Measurements from ENCODE around the gene B3GNT8. TPM values are rescaled to one million over a fixed set of nuclear protein-coding genes. Genes with fewer than 3 reads are reported as not detected.
"Not testable (repeated sequence)": the region's sequence is repeated elsewhere in the genome, so short reads cannot be mapped to it uniquely, and the experiment has no call there.

The B3GNT8 gene
- total RNA-seq, 2 experiments from 2014 or later, result 2.1 to 2.2 TPM

DNA sequence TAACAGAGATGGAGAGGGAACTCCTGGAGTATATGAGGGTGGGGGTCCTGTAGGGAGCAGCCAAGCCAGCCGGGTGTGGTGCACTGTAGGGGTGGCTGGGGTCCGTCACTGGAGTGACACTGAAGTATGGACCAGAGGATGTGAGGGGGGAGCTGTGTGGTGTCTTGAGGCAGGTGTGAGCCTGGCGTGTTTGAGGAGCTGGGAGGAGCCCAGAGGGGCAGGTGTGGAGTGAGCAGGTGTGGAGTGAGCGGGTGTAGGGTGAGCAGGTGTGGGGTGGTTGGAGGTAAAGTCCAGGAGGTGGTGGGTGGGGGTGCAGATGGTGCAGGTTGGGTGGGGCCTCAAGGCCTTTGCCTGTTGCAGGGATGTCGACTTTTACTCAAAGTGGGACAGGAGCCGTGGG, 5.9 kb downstream of the B3GNT8 start:
- H3K36me3 Mint-ChIP-seq (ENCODE audit: low read depth), result peaks cover 22% of the 10 kb centered on the region
- no peak overlapping the region for H3K4me3 Mint-ChIP-seq
- ChIA-PET CTCF (interaction anchor here (1.5 kb wide), 1 partner anchor 11 kb away, joined by 4 read pairs; no protein-coding TSS in a partner anchor), POLR2A (no interaction called here)
- no peak for DNase-seq
- H3K27me3 Mint-ChIP-seq, result no peaks in the 10 kb centered on the region
- H3K9me3 Mint-ChIP-seq, result no peaks in the 10 kb centered on the region
- peaks cover 11% of the 10 kb centered on the region for H3K4me1 Mint-ChIP-seq
- no peak overlapping the region for H3K27ac Mint-ChIP-seq

DNA sequence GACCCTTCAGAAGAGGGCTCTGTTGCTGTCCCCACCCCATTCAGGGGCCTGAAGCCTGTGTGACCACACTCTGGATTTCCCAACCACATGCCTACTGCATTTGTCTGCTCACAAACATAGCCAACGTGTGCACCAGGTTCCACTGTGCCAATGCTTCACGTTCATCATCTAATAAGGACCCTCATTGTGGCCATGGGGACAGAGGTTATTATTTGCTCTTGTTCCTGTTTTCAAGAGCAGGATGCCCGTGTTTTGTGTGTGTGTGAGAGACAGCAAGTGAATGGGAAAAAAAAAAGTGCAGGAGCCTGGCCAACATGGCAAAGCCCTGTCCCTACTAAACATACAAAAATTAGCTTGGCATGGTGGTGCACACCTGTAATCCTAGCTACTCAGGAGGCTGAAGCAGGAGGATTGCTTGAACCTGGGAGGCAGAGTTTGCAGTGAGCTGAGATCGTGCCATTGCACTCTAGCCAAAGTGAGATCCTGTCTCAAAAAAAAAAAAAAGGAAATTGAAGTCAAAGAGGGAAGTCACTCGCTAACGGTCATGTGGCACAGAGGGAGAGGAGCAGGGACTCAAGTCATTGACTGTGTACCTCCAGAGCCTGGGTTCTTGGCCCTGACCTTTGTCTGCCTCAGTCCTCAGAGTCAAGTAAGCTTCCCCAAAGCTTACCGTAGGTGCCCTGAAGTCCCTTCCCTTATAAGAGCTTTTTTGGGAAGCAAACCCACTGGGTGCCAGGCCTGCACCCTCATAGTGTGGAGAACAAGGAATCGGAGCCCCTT, 6.9 kb downstream of the B3GNT8 start:
- ChIA-PET CTCF (interaction anchor here (0.6 to 1.5 kb wide), 3 partner anchors 10 to 441 kb away, joined by 4 to 7 read pairs (median 4); no protein-coding TSS in a partner anchor), POLR2A (interaction anchor here (0.6 kb wide), 1 partner anchor 18 kb away, joined by 3 read pairs; no protein-coding TSS in a partner anchor)
- DNase-seq, result no peak
- H3K27ac Mint-ChIP-seq, result peak overlapping the region; percentile 54
- H3K4me1 Mint-ChIP-seq, result peaks cover 8% of the 10 kb centered on the region
- H3K27me3 Mint-ChIP-seq, result no peaks in the 10 kb centered on the region
- H3K4me3 Mint-ChIP-seq, result no peak overlapping the region
- H3K36me3 Mint-ChIP-seq (ENCODE audit: low read depth), result peaks cover 25% of the 10 kb centered on the region
- no peaks in the 10 kb centered on the region for H3K9me3 Mint-ChIP-seq

DNA sequence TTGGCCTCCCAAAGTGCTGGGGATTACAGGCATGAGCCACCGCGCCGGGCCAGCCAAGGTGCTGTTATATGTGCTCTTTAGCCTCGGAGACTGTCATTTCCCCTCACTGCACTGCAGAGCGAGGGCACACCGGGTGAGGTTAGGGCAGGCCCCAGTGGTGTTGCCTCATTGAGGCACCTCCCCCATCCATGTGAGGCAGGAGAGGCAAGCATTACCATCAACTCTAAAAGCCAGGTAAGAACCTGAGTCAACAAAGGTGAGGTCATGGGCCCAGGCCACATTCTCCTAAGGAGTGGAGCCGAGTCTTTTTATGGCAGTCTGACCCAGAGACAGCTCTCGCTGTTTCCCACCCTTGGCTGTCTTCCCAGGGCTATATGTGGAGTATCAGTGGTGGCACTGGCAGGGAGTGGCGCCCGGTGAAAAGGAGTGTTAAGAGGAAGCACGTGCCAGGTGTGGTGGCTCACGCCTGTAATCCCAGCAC, 10.9 kb downstream of the B3GNT8 start:
- Mint-ChIP-seq H3K4me1 (no peaks in the 10 kb centered on the region), H3K36me3 (ENCODE audit: low read depth) (peaks cover 27% of the 10 kb centered on the region), H3K4me3 (no peak overlapping the region), H3K27ac (no peak overlapping the region), H3K9me3 (no peaks in the 10 kb centered on the region), H3K27me3 (no peaks in the 10 kb centered on the region)
- ChIA-PET CTCF (no interaction called here), POLR2A (no interaction called here)
- DNase-seq, result no peak

DNA sequence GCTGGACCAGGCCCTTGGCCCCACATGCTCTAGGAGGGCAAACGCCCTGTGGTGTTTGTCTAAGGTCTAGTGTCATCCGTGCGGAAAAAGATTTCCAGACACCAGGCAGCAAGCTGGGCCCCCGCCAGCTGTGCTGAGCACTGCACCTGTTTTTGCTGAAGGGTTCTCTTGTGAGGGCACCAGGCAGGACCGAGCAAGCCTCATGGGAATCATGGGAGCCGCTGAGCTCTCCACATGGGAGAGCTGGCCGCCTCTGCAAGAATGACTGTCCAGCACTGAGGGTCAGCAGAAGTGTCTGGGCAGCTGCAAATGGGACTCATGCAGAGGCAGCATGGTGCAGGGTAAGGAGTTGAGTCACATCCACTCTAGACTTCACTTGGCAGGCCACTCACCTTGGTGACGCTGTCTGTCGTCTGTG, 12.0 kb downstream of the B3GNT8 start:
- Mint-ChIP-seq H3K27me3 (no peaks in the 10 kb centered on the region), H3K4me3 (no peak overlapping the region), H3K4me1 (peaks cover 1% of the 10 kb centered on the region), H3K27ac (no peak overlapping the region), H3K9me3 (no peaks in the 10 kb centered on the region), H3K36me3 (ENCODE audit: low read depth) (peaks cover 22% of the 10 kb centered on the region)
- no peak for DNase-seq
- POLR2A ChIA-PET, result interaction anchor here (0.6 kb wide), 1 partner anchor 57 kb away, joined by 3 read pairs; no protein-coding TSS in a partner anchor
- CTCF ChIA-PET, result no interaction called here

DNA sequence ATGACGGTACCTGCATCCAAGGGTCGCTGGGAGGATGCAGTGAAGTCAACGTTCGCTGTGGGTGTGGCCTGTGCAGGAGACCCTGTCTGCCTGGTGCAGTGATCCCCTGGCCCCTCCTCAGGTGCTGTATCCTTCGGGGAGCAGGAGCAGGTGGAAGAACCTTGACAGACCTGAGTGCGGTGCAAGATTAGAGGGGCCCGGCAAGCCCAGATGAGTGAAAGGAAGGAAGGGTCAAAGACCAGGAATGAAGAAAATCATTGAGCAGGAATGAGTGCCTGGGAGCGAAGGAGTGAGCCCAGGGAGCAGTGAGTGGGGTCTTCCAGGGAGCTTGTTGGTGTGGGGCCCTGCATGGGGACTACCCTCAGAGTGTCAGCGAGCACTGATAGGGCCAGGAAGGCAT, 12.7 kb downstream of the B3GNT8 start:
- POLR2A ChIA-PET, result no interaction called here
- CTCF ChIA-PET, result no interaction called here
- no peaks in the 10 kb centered on the region for H3K9me3 Mint-ChIP-seq
- no peak overlapping the region for H3K4me3 Mint-ChIP-seq
- DNase-seq, result no peak
- peaks cover 7% of the 10 kb centered on the region for H3K4me1 Mint-ChIP-seq
- H3K27ac Mint-ChIP-seq, result no peak overlapping the region
- H3K36me3 Mint-ChIP-seq (ENCODE audit: low read depth), result peaks cover 17% of the 10 kb centered on the region
- no peaks in the 10 kb centered on the region for H3K27me3 Mint-ChIP-seq

DNA sequence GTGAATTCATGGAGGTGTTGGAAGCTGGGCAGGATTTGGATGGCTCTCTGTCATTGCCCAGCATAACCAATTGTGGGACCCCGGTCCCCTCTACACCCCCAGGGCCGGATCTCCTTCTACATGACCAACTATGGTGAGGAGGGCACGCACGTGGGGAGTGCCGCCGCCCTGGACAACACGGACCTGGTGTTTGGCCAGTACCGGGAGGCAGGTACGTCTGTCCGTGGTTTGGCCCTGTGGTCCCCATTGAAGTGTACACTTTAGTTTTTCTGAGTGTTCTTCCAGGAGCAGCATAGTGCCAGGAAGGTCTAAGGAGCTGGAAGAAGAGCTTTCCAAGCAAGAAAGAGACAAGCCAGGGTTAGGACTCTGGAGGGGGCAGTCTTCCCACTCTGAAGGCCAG, 13.2 kb downstream of the B3GNT8 start:
- no peak overlapping the region for H3K4me3 Mint-ChIP-seq
- no peaks in the 10 kb centered on the region for H3K9me3 Mint-ChIP-seq
- ChIA-PET CTCF (no interaction called here), POLR2A (no interaction called here)
- peaks cover 11% of the 10 kb centered on the region for H3K4me1 Mint-ChIP-seq
- DNase-seq, result no peak
- H3K27me3 Mint-ChIP-seq, result no peaks in the 10 kb centered on the region
- H3K27ac Mint-ChIP-seq, result no peak overlapping the region
- H3K36me3 Mint-ChIP-seq (ENCODE audit: low read depth), result peaks cover 17% of the 10 kb centered on the region

DNA sequence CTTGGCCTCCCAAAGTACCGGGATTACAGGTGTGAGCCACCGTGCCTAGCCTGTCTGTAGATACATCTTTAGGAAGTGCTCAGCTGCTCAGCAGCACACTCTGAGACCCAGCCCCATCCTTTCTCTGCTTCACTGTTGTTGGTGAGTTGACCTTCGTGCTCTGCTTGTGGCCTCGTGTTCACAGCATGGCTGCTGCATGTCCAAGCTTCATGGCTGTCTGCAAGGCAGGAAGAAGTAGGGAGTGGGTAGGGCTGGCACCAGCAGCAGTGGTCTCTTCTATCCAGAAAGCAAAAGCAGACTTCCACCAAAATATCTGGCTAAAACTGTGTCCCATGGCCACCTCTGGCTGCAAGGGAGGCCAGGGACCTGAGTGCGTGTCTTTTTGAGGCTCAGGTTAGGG, 14.2 kb downstream of the B3GNT8 start:
- no peak for DNase-seq
- Mint-ChIP-seq H3K4me3 (no peak overlapping the region), H3K36me3 (ENCODE audit: low read depth) (peaks cover 17% of the 10 kb centered on the region), H3K4me1 (peaks cover 11% of the 10 kb centered on the region), H3K9me3 (no peaks in the 10 kb centered on the region), H3K27me3 (no peaks in the 10 kb centered on the region), H3K27ac (no peak overlapping the region)
- POLR2A ChIA-PET, result no interaction called here
- CTCF ChIA-PET, result no interaction called here

DNA sequence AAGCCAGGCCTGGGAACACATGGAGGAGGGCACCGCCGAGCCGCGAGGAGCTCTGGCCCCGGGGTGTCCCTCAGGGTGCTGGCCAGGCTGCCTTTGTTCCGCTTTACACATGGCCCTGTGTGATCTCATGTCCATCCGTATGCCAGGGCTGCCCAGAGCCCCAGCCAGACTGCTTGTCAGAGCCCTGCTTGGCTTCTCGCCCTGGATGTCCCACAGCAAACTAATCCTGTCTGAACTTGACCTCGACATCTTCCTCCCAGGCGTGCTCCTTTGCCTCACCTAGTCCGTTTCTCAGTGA, 15.3 kb downstream of the B3GNT8 start:
- Mint-ChIP-seq H3K4me1 (peaks cover 11% of the 10 kb centered on the region), H3K27me3 (no peaks in the 10 kb centered on the region), H3K4me3 (no peak overlapping the region), H3K9me3 (no peaks in the 10 kb centered on the region), H3K27ac (peak overlapping the region; percentile 64), H3K36me3 (ENCODE audit: low read depth) (peaks cover 14% of the 10 kb centered on the region)
- no peak for DNase-seq
- POLR2A ChIA-PET, result no interaction called here
- CTCF ChIA-PET, result no interaction called here

DNA sequence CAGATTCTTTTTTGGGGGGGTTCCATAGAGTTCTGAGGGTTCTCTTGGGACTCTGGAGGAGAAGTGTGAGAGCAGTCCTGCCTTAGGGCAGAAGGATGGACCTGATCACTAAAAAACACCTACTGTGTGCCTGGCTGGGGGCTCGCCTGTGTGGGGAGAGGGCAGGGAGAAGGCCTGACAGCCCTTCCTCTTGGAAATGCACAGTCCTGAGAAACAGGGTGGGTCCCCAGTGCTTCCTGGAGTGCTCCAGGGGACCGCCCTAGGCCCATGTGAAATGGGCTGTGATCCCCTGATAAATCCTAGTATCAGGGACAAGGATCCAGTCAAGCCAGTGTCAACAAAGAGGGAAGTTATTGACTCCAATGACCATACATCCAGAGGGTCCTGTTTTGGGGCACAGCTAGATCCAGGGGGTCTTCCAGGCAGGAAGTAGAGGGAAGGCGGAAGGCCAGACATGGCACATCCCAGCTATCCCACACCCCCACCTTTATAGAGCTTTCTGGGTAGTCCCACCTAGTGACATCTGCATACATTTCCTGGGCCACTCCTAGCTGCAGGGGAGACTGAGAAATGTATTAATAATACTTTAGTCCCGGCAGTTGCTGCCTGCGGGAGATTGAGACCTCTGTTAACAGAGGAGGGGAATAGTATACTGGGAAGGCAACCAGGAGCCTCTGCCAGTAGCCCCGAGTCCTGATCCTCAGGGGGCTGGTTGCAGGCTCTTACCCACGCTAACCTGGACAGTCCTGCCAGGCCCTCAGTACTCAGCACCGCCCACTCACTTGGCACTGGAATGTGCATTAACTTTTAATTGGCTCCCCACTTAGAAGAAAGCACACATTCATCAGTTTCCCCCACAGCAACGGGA, 15.8 kb downstream of the B3GNT8 start:
- CTCF ChIA-PET, result interaction anchor here (1.2 kb wide), 1 partner anchor 33 kb away, joined by 3 read pairs; no protein-coding TSS in a partner anchor
- Mint-ChIP-seq H3K4me3 (no peak overlapping the region), H3K36me3 (ENCODE audit: low read depth) (peaks cover 13% of the 10 kb centered on the region), H3K4me1 (peaks cover 11% of the 10 kb centered on the region), H3K27ac (no peak overlapping the region), H3K27me3 (no peaks in the 10 kb centered on the region), H3K9me3 (no peaks in the 10 kb centered on the region)
- DNase-seq, result no peak
- POLR2A ChIA-PET, result no interaction called here

DNA sequence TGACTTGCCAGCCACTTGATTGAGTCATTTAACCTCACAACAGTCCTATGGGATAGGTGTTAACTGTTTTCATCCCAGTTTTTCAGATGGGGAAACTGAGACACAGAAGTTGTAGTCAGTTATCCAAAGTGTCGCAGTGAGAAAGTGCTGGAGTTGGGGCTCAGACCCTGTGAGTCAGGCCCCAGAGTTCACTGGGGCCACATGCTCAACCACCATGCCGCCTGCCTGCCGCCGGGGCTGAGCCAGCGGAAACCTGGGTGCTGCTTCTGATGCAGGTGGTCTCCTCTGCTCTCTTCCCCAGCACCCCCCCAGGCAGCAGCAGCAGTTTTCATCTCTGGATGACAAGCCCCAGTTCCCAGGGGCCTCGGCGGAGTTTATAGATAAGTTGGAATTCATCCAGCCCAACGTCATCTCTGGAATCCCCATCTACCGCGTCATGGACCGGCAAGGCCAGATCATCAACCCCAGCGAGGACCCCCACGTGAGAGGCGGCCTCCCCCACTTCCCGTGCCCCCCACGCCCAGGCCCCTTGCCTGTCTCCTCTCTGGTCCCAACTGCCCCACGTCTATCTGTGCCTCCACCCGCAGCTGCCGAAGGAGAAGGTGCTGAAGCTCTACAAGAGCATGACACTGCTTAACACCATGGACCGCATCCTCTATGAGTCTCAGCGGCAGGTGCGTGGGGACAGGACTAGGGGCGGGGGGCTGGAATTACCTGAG, 16.7 kb downstream of the B3GNT8 start:
- H3K27ac Mint-ChIP-seq, result no peak overlapping the region
- CTCF ChIA-PET, result interaction anchor here (0.8 to 1.2 kb wide), 2 partner anchors 11 to 32 kb away, joined by 3 to 4 read pairs; no protein-coding TSS in a partner anchor
- no peaks in the 10 kb centered on the region for H3K9me3 Mint-ChIP-seq

DNA sequence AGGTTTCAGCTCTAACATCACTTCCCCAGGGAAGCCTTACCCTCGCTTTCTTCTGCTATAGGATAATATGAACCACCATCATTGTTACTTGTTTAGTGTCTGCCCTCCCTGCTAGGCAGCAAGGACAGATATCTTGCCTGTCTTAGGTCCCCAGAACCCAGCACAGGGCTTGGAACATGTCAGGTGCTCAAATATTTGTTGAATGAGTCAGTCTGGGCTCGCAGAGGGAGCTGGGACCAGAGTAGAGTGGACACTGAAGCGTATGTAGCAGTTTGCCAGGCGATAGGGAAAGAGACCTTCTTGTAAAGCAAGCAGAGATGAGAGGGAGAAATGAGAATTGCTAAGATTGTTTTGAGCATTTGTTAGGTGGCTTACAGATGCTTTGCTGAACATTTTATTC, 17.9 kb downstream of the B3GNT8 start:
- Mint-ChIP-seq H3K27ac (no peak overlapping the region), H3K4me1 (peaks cover 11% of the 10 kb centered on the region), H3K9me3 (no peaks in the 10 kb centered on the region), H3K36me3 (ENCODE audit: low read depth) (peaks cover 8% of the 10 kb centered on the region), H3K27me3 (no peaks in the 10 kb centered on the region), H3K4me3 (no peak overlapping the region)
- ChIA-PET CTCF (interaction anchor here (0.6 to 1.4 kb wide), 3 partner anchors 33 to 73 kb away, joined by 3 to 4 read pairs (median 4); partner anchors contain the start of gene B9D2), POLR2A (no interaction called here)
- no peak for DNase-seq

More for the DNA sequence above, 16.7 kb downstream of the B3GNT8 start:
- no peaks in the 10 kb centered on the region for H3K27me3 Mint-ChIP-seq
- peaks cover 10% of the 10 kb centered on the region for H3K36me3 Mint-ChIP-seq (ENCODE audit: low read depth)
- POLR2A ChIA-PET, result no interaction called here
- H3K4me1 Mint-ChIP-seq, result peaks cover 11% of the 10 kb centered on the region
- H3K4me3 Mint-ChIP-seq, result no peak overlapping the region
- no peak for DNase-seq

DNA sequence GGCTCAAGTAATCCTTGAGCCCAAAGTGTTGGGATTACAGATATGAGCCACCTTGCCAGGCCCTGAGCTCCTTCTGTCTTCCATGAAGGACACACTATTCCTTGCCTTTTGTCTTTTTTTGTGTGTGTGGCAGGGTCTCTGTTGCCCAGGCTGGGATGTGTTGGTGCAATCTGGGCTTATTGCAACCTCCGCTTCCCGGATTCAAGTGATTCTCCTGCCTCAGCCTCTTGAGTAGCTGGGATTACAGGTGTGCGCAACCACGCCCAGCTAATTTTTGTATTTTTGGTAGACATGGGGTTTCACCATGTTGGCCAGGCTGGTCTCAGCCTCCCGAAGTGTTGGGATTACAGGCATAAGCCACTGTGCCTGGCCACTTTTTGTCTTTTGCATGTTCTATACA, 18.3 kb downstream of the B3GNT8 start:
- H3K27ac Mint-ChIP-seq; DNase-seq; H3K4me3 Mint-ChIP-seq; H3K36me3 Mint-ChIP-seq (ENCODE audit: low read depth); H3K9me3 Mint-ChIP-seq; H3K27me3 Mint-ChIP-seq; POLR2A ChIA-PET: not testable (repeated sequence)
- CTCF ChIA-PET, result interaction anchor here (0.6 to 1.4 kb wide), 3 partner anchors 23 to 45 kb away, joined by 3 to 4 read pairs (median 4); partner anchors contain the start of gene B9D2
- H3K4me1 Mint-ChIP-seq, result peaks cover 11% of the 10 kb centered on the region

All from activated CD4-positive, alpha-beta T cell treated with anti-CD3 and anti-CD28 coated beads, Interleukin-2, amount 10 ng/mL, durations not matched to agents 7 days and 5 days (primary cell).